DMS153 (cell line): ENCODE data around the gene SEPTIN2.
"Not testable (repeated sequence)": the region's sequence is repeated elsewhere in the genome, so short reads cannot be mapped to it uniquely, and the experiment has no call there.

ENCODE experiments used
- DNase-seq: peaks from one replicate; lab custom pipeline; 2025; lab: John Stamatoyannopoulos, UW

The SEPTIN2 gene

DNA sequence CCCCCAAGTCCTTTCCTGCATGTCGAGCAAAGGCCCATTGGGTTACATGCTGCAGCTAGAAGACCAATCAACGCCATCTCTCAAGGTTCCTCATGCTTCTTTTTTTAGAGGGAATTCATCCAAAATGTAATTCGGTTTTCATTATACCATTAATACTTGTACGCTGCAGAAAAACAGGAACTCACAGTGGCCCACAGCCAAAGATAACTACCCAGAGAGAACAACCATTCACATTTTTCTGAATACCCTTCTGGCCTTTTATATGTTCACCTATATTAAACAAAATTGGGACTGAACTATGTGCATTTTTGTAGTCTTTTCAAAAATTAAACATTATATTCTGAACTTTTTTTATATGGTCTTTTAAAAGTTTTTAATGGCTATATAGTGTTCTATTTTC, 66.1 kb downstream of the SEPTIN2 start:
- DNase-seq: no peak

DNA sequence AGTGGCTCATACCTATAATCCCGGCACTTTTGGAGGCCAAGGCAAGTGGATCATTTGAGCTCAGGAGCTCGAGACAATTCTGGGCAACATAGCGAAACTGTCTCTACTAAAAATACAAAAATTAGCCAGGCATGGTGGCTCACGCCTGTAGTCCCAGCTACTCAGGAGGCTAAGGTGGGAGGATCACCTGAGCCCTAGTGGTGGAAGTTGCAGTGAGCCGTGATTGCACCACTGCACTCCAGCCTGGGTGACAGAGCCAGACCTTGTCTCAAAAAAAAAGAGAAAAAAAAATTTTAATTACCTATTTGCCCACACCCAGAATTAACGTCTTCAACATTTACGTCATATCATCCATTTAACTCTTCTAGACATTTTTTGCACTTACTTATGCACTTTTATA, 69.7 kb downstream of the SEPTIN2 start:
- not testable (repeated sequence) for DNase-seq

DNA sequence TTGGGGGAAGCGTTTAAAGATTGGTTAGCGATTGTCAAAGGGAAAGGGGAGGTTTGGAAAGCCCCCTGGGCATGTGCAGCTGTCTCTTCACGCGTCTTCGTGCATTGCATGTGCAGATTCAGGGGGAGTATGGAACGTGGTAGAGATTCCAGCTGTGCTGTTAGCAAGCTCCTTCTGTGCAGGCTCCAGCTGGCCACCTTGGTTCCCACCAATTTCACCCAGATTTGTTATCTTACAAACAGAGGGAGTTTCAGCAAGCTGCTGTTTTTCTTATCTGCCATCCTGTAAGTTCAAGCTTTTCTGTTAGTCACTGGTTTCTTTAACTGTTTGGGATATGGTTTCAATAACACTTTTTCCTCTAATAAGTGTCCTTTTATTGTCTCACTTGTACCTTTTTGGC, 70.8 kb downstream of the SEPTIN2 start:
- no peak for DNase-seq

DNA sequence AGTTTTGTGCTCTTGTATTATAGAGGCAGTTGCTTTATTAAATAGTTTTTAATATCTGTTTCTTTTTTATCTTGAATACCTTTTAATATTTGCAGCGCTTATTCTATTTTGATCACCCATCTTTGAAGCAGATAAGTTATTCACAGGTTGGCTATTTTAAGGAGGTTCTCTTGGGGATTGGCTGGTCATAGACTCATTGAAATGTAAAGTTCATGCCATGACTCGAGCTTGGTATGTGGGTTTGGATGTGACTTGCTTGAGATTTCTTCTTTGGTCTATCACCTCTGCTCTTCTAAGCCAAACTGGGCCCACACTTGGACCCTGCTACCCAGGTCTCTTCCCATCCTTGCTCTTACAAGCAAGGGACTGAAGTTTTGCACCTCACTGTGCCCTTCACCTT, 74.0 kb downstream of the SEPTIN2 start:
- no peak for DNase-seq

DNA sequence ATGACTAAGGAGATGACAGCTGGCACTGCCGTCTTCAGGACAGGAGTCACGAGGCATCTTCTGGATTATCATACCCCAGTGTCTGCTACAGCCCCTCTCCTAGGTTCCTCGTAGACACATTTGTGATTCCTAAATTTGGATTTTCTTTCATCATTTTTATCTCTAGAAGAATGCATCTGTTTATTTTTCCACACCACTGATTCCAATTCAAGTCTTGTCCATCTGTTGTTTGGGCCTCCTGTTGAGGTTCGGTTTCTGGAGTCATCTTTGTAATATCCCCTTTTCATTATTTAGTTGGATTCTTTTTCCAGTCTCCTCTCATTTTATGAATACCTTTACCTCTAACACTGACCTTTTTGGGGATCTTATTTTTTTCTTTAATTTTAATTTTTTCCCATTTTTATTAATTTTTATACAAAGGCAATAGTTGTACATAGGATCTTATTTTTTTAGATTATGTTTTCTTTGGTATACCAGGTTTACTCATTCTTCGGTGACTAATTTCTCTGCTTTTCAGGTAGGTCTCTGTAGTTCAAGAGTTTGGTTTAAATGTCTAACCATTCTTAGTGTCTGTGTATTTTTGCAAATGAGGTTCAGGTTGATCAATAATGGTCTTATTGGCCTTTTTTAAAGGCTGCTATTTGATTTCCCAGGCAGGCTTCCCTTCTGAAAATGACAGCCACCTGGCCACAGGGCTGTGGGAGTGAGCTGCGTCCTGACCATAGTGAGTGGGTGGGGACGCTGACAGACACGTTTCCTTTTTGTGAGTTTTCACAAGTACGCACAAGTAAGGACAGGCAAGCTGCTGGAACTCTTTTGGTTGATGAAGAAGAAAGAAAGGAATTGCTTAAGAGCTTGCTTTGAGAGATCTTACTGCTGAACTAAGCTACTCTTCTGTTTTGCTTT, 74.8 kb downstream of the SEPTIN2 start:
- no peak for DNase-seq

DNA sequence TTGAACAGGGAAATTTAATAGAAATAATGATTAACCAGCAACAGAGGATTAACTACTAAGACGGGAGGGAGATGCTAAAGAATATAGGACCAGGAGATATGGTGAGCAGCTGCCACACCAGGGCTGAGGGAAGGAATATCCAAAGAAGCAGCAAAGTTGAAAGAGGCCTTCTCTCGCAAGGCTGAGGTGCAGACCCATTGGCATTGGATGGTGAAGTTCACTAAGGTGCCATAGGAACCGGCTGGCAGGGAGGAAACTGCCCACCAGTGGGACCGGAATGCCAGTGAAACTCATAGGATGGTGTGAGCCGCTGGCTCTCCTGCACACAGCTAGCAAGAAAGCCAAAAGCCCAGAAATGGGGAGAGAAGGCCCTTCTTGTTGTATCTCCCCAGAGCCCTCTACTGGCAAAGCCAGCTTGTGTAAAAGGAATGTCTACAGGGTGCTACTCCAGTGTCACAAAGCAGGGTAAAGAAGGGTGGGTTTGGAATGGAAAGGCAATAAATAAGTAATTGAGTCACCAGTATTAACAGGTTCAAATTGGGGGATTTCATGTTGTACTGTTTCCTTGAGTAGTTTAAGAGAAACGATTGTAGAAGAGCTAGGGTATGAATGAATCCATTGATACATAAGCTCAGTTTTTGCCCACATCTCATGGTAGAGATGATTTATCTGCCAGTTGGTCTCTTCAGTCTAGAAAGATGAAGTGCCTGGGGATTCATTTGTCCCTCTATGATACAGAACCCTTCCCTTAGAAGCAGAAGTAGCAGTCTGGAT, 76.4 kb downstream of the SEPTIN2 start:
- no peak for DNase-seq

DNA sequence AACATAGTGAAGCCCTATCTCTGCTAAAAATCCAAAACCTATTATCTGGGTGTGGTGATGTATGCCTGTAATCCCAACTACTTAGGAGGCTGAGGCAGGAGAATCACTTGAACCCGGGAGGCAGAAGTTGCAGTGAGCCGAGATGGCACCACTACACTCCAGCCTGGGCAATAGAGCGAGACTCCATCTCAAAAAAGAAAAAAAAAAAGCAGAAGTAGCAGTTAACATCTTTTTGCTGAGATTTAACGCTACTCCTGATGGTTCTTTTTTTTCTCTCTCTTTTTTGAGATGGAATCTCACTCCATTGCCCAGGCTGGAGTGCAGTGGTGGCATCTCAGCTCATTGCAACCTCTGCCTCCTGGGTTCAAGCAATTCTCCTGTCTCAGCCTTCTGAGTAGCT, 77.0 kb downstream of the SEPTIN2 start:
- not testable (repeated sequence) for DNase-seq

DNA sequence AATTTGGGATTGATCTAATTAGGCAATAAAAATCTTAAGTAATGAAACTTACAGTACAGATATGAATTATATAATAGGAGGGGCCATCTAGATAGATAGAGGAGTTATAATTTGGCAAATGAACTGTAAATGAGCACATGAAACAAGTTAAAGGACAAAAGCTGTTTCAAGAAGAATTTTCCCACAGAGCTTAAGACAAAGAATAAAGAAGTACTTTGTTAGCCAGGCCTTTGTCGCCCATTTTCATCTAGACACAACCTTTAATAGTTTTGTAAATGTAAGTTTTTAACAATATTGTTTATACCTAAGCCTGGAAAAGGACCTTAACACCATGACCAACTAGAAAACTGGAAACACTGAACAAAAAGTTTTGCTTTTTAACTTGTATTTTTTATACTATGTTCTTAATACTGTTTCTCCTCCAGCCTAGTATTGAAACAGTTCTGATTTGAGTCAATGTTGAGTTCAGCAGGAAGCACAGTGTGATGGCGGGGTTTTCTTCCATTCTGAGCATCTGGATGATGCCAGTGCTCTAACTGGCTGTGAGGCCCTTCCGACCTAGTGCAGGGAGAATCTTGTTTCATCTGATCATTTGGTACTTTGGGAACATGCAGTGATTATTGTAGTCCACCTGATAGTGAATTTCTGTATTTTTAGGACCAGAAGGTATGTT, 77.9 kb downstream of the SEPTIN2 start:
- DNase-seq: no peak

DNA sequence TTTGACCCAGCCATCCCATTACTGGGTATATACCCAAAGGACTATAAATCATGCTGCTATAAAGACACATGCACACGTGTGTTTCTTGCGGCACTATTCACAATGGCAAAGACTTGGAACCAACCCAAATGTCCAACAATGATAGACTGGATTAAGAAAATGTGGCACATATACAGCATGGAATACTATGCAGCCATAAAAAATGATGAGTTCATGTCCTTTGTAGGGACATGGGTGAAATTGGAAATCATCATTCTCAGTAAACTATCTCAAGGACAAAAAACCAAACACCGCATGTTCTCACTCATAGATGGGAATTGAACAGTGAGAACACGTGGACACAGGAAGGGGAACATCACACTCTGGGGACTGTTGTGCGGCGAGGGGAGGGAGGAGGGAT, 81.1 kb downstream of the SEPTIN2 start:
- not testable (repeated sequence) for DNase-seq

DNA sequence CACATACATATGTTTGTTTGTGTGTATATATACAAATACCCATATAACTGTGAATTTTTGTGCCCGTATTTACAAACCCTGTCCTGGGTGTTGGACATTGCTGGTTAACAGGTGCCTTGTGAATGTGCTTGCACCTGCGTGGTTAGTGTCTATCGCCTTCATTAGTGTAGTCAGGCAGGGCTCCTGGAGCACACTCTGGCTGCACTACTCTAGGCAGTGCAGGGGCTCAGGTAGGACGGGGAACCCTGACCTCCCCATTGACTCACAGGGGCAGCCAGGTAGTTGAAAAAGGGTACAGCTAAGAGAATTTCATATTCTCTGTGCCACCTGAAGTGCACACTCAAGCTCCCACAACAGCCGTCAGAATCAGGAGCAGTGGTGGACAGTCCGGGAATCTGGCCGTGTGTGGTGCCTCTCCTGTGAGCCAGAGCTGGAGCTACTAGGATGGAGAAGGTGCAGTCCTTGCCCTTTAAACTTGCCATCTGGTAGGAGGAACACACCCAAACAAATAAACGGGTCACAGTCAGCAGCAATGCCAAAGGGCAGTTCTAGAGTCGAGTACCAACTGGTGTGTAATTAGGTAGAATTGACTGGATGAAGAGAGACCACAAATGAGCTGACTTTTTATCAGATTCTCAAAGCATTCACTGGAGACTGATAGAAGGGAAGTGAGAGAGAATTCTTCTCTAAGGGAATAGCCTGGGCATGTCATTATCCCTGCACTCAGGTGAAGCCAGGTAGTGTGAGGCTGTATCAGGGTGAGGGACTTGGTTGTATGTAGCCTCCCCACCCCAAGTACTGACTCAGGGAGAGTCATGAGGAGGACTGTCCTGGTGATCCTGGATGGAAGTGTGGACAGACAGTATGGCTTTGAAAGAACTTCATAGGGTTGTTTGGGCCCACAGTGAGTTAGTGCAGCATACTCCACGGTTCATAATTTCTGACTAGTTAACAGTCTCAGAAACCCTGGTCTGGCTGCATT, 84.5 kb downstream of the SEPTIN2 start:
- no peak for DNase-seq
